WTC11 (cell line): ENCODE measurements around the gene DSC3. TPM values are rescaled to one million over a fixed set of nuclear protein-coding genes. Genes with fewer than 3 reads are reported as not detected.

ENCODE experiments used
- ATAC-seq: fragments of 200-7000 bp; cut with Tn5 transposase; 2 replicates; pipeline ENCODE4 v1.10.0; 2021; ENCODE audit warnings: mild to moderate bottlenecking, moderate library complexity
- CTCF ChIA-PET: fragments of 300-600 bp; sonication (Branson Sonifier 250); formaldehyde crosslinking; loops from one replicate; lab custom pipeline; 2021; ENCODE audit warnings: antibody characterized with exemption; lab: Charles Lee
- POLR2A ChIA-PET: fragments of 350-600 bp; sonication (Branson Sonifier 250); formaldehyde crosslinking; loops from one replicate; lab custom pipeline; 2021; ENCODE audit warnings: antibody characterized with exemption; lab: Charles Lee
- DNase-seq: peaks from one replicate; pipeline ENCODE4 v3.0.0; 2021; ENCODE audit warnings: low spot score
- H3K27ac Mint-ChIP-seq: 2 replicates; pipeline ENCODE4 v1.8.0; 2021; ENCODE audit warnings: mixed read lengths
- H3K27me3 Mint-ChIP-seq: 2 replicates; pipeline ENCODE4 v1.8.0; 2021; ENCODE audit warnings: low read depth, mild to moderate bottlenecking, moderate library complexity, mixed read lengths
- H3K36me3 Mint-ChIP-seq: 2 replicates; pipeline ENCODE4 v1.8.0; 2021; ENCODE audit warnings: mixed read lengths
- H3K4me1 Mint-ChIP-seq: 2 replicates; pipeline ENCODE4 v1.8.0; 2022; ENCODE audit warnings: mixed read lengths
- H3K4me3 Mint-ChIP-seq: 2 replicates; pipeline ENCODE4 v1.8.0; 2021; ENCODE audit warnings: mild to moderate bottlenecking, moderate library complexity, mixed read lengths
- H3K9me3 Mint-ChIP-seq: 2 replicates; pipeline ENCODE4 v1.8.0; 2021; ENCODE audit warnings: mixed read lengths
- ATF6 ChIP-seq: sonication (generic); formaldehyde crosslinking; IDR thresholded peaks from 2 replicates; pipeline ENCODE4 v1.8.1; 2023; ENCODE audit warnings: mild to moderate bottlenecking, missing genetic modification reagents
- FOXP1 ChIP-seq: sonication (generic); formaldehyde crosslinking; IDR thresholded peaks from 2 replicates; pipeline ENCODE4 v1.8.0; 2022; ENCODE audit warnings: missing genetic modification reagents, mild to moderate bottlenecking, moderate library complexity, borderline replicate concordance
- IRF1 ChIP-seq: sonication (generic); formaldehyde crosslinking; IDR thresholded peaks from 2 replicates; pipeline ENCODE4 v1.8.0; 2023; ENCODE audit warnings: missing genetic modification reagents
- JUN ChIP-seq: sonication (generic); formaldehyde crosslinking; IDR thresholded peaks from 2 replicates; pipeline ENCODE4 v1.8.0; 2023; ENCODE audit warnings: mild to moderate bottlenecking, missing genetic modification reagents
- NR1H2 ChIP-seq: sonication (generic); formaldehyde crosslinking; IDR thresholded peaks from 2 replicates; pipeline ENCODE4 v1.9.0; 2021; ENCODE audit warnings: mild to moderate bottlenecking, moderate library complexity, missing genetic modification reagents
- SMAD4 ChIP-seq: sonication (generic); formaldehyde crosslinking; IDR thresholded peaks from 2 replicates; pipeline ENCODE4 v1.8.0; 2022; ENCODE audit warnings: mild to moderate bottlenecking, missing genetic modification reagents
- SOX15 ChIP-seq: fragments of 250-450 bp; sonication (Bioruptor Pico); IDR thresholded peaks from 2 replicates; pipeline ENCODE4 v1.9.0; 2021; ENCODE audit warnings: mild to moderate bottlenecking
- TP53 ChIP-seq: sonication (generic); formaldehyde crosslinking; IDR thresholded peaks from 2 replicates; pipeline ENCODE4 v1.8.1; 2023; ENCODE audit warnings: mild to moderate bottlenecking, missing genetic modification reagents
- ZNF281 ChIP-seq: sonication (generic); formaldehyde crosslinking; IDR thresholded peaks from 2 replicates; pipeline ENCODE4 v1.8.0; 2023; ENCODE audit warnings: mild to moderate bottlenecking, missing genetic modification reagents
- ZNF671 ChIP-seq: fragments of 250-450 bp; sonication (Bioruptor Pico); IDR thresholded peaks from 2 replicates; pipeline ENCODE4 v1.8.0; 2021; ENCODE audit warnings: mild to moderate bottlenecking
- total RNA-seq: library from RNA; stranded (reverse); gene quantifications from 3 replicates; pipeline ENCODE4 v1.2.3, GENCODE V29; 2021
- TF ChIP-seq, protein P1 (sequence below): fragments of 250-450 bp; sonication (Bioruptor Pico); IDR thresholded peaks from 2 replicates; pipeline ENCODE4 v2.1.2; 2022; ENCODE audit warnings: mild to moderate bottlenecking, moderate library complexity

DSC3 gene
- total RNA-seq, 1 experiment from 2014 or later, result 2.6 TPM

GRCh38 chr18:30940952-30941539 is 101.5 kb downstream of the DSC3 start:
- TF ChIP-seq ZNF281 (CRISPR knock-in tag) (no peak), JUN (CRISPR knock-in tag) (no peak), TP53 (CRISPR knock-in tag) (no peak), IRF1 (CRISPR knock-in tag) (no peak), ZNF671 (CRISPR knock-in tag) (no peak), NR1H2 (no peak), FOXP1 (no peak), SOX15 (CRISPR knock-in tag) (no peak), ATF6 (CRISPR knock-in tag) (no peak), SMAD4 (CRISPR knock-in tag) (no peak)
- TF ChIP-seq, protein P1, sequence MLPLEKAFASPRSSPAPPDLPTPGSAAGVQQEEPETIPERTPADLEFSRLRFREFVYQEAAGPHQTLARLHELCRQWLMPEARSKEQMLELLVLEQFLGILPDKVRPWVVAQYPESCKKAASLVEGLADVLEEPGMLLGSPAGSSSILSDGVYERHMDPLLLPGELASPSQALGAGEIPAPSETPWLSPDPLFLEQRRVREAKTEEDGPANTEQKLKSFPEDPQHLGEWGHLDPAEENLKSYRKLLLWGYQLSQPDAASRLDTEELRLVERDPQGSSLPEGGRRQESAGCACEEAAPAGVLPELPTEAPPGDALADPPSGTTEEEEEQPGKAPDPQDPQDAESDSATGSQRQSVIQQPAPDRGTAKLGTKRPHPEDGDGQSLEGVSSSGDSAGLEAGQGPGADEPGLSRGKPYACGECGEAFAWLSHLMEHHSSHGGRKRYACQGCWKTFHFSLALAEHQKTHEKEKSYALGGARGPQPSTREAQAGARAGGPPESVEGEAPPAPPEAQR (CRISPR knock-in tag), result no peak
- Mint-ChIP-seq H3K36me3 (peaks cover 16% of the 10 kb centered on the region), H3K27me3 (no peaks in the 10 kb centered on the region), H3K27ac (no peak overlapping the region), H3K9me3 (peaks cover 26% of the 10 kb centered on the region), H3K4me3 (no peak overlapping the region), H3K4me1 (peaks cover 9% of the 10 kb centered on the region; the same call in 1 of the 2 replicates)
- CTCF ChIA-PET, result no interaction called here
- no peak for ATAC-seq
- POLR2A ChIA-PET, result no interaction called here
- DNase-seq, result no peak

Other genes starting within 250 kb of the DSC3 start
- 27.0 to 29.8 TPM (median 28.3 TPM) in 3 replicates for gene DSC2, start 59.7 kb upstream of the DSC3 start, total RNA-seq
- not detected in 3 replicates for gene DSC1, start 120.1 kb upstream of the DSC3 start, total RNA-seq